H9 (cell line): ENCODE data around the gene KRT6A. TPM values are rescaled to one million over a fixed set of nuclear protein-coding genes. Genes with fewer than 3 reads are reported as not detected.

Experiments used
- DNase-seq: peaks from one replicate; pipeline ENCODE4 v3.0.0-alpha.2; 2017
- H2AFZ ChIP-seq: one replicate; pipeline ENCODE4 v1.6.1; 2013; ENCODE audit warnings: mild to moderate bottlenecking, low read length, control low read depth, moderate library complexity
- H2AK5ac ChIP-seq: 2 replicates; pipeline ENCODE4 v1.6.1; 2013; ENCODE audit warnings: low read length, control low read depth, mixed read lengths; ENCODE audit not compliant: insufficient read length
- H2BK120ac ChIP-seq: one replicate; pipeline ENCODE4 v1.6.1; 2013; ENCODE audit warnings: low read depth, mild to moderate bottlenecking, low read length, control low read depth, inconsistent platforms; ENCODE audit not compliant: poor library complexity, severe bottlenecking
- H2BK12ac ChIP-seq: 2 replicates; pipeline ENCODE4 v1.6.1; 2013; ENCODE audit warnings: low read length, control low read depth, mixed read lengths, low read depth; ENCODE audit not compliant: insufficient read length
- H2BK15ac ChIP-seq: 2 replicates; pipeline ENCODE4 v1.6.1; 2013; ENCODE audit warnings: low read depth, low read length, control low read depth
- H2BK20ac ChIP-seq: one replicate; pipeline ENCODE4 v1.6.1; 2013; ENCODE audit warnings: low read depth, mild to moderate bottlenecking, low read length, control low read depth, inconsistent platforms; ENCODE audit not compliant: poor library complexity, severe bottlenecking
- H2BK5ac ChIP-seq: 2 replicates; pipeline ENCODE4 v1.6.1; 2013; ENCODE audit warnings: low read length, control low read depth, mixed read lengths; ENCODE audit not compliant: insufficient read length
- H3K14ac ChIP-seq: 2 replicates; pipeline ENCODE4 v1.6.1; 2013; ENCODE audit warnings: low read length, control low read depth; ENCODE audit not compliant: insufficient read depth
- H3K18ac ChIP-seq: 2 replicates; pipeline ENCODE4 v1.6.1; 2013; ENCODE audit warnings: low read depth, mild to moderate bottlenecking, mixed read lengths, low read length, control low read depth; ENCODE audit not compliant: insufficient read length
- H3K23ac ChIP-seq: 2 replicates; pipeline ENCODE4 v1.6.1; 2013; ENCODE audit warnings: low read length, control low read depth, mixed read lengths, low read depth; ENCODE audit not compliant: insufficient read length
- H3K23me2 ChIP-seq: 2 replicates; pipeline ENCODE4 v1.6.1; 2013; ENCODE audit warnings: low read depth, mild to moderate bottlenecking, mixed read lengths, low read length, control low read depth; ENCODE audit not compliant: insufficient read length, poor library complexity, severe bottlenecking
- H3K27ac ChIP-seq: 2 replicates; pipeline ENCODE4 v1.5.1; 2013; ENCODE audit warnings: low read length, control low read depth, mixed read lengths, low read depth; ENCODE audit not compliant: insufficient read length
- H3K27me3 ChIP-seq: 2 replicates; pipeline ENCODE4 v1.6.1; 2013; ENCODE audit warnings: low read length, control low read depth, inconsistent platforms; ENCODE audit not compliant: insufficient read depth
- H3K4ac ChIP-seq: 2 replicates; pipeline ENCODE4 v1.6.1; 2013; ENCODE audit warnings: low read depth, mild to moderate bottlenecking, control low read depth, inconsistent platforms, low read length, moderate library complexity
- H3K4me1 ChIP-seq: 2 replicates; pipeline ENCODE4 v1.6.1; 2013; ENCODE audit warnings: low read length, control low read depth, inconsistent platforms; ENCODE audit not compliant: insufficient read depth
- H3K4me2 ChIP-seq: 2 replicates; pipeline ENCODE4 v1.6.1; 2013; ENCODE audit warnings: low read length, control low read depth, mixed read lengths; ENCODE audit not compliant: insufficient read length, insufficient read depth
- H3K56ac ChIP-seq: 2 replicates; pipeline ENCODE4 v1.6.1; 2013; ENCODE audit warnings: low read depth, mild to moderate bottlenecking, mixed read lengths, low read length, control low read depth; ENCODE audit not compliant: insufficient read length
- H3K79me1 ChIP-seq: 2 replicates; pipeline ENCODE4 v1.6.1; 2013; ENCODE audit warnings: low read depth, mild to moderate bottlenecking, moderate library complexity, low read length, control low read depth, inconsistent platforms; ENCODE audit not compliant: insufficient read depth, poor library complexity, severe bottlenecking
- H3K79me2 ChIP-seq: 2 replicates; pipeline ENCODE4 v1.6.1; 2013; ENCODE audit warnings: low read length, control low read depth, inconsistent platforms; ENCODE audit not compliant: insufficient read depth
- H3K9ac ChIP-seq: 2 replicates; pipeline ENCODE4 v1.6.1; 2013; ENCODE audit warnings: low read length, control low read depth, mixed read lengths; ENCODE audit not compliant: insufficient read length; ENCODE audit errors: extremely low read depth
- H3K9me3 ChIP-seq: one replicate; pipeline ENCODE4 v1.6.1; 2013; ENCODE audit warnings: low read depth, low read length, inconsistent platforms; ENCODE audit not compliant: control insufficient read depth
- H3T11ph ChIP-seq: one replicate; pipeline ENCODE4 v1.6.1; 2013; ENCODE audit warnings: mild to moderate bottlenecking, low read length, control low read depth, inconsistent platforms
- H4K20me1 ChIP-seq: one replicate; pipeline ENCODE4 v1.6.1; 2013; ENCODE audit not compliant: control insufficient read depth, insufficient read length, insufficient read depth
- H4K5ac ChIP-seq: 2 replicates; pipeline ENCODE4 v1.6.1; 2013; ENCODE audit warnings: low read depth, mild to moderate bottlenecking, mixed read lengths, low read length, control low read depth; ENCODE audit not compliant: insufficient read length
- H4K8ac ChIP-seq: replicated peaks from 2 replicates; pipeline ENCODE4 v1.6.1; 2013; ENCODE audit warnings: low read length, control low read depth, mixed read lengths, low read depth; ENCODE audit not compliant: insufficient read length
- H4K91ac ChIP-seq: 2 replicates; pipeline ENCODE4 v1.6.1; 2013; ENCODE audit warnings: low read depth, mild to moderate bottlenecking, moderate library complexity, mixed read lengths, low read length, control low read depth; ENCODE audit not compliant: insufficient read length
- H3K27ac Mint-ChIP-seq, 3 experiments: 2 replicates in 2 of 3; 3 replicates in 1 of 3; pipeline ENCODE4 v1.8.0; 2020 to 2021; ENCODE audit warnings: mixed read lengths in 3 of 3, mild to moderate bottlenecking in 1 of 3, moderate library complexity in 1 of 3
- H3K27me3 Mint-ChIP-seq: 2 replicates; pipeline ENCODE4 v1.8.0; 2021; ENCODE audit warnings: low read depth, mild to moderate bottlenecking, moderate library complexity, mixed read lengths
- H3K36me3 Mint-ChIP-seq, 3 experiments: 2 replicates in 2 of 3; 3 replicates in 1 of 3; pipeline ENCODE4 v1.8.0; 2020 to 2021; ENCODE audit warnings: low read depth in 3 of 3, mixed read lengths in 3 of 3; ENCODE audit not compliant: insufficient read depth in 1 of 3
- H3K4me1 Mint-ChIP-seq, 2 experiments: 2 replicates each; pipeline ENCODE4 v1.8.0; 2020; ENCODE audit warnings: mixed read lengths in 2 of 2
- H3K4me3 Mint-ChIP-seq, 2 experiments: 2 replicates in 1 of 2; 3 replicates in 1 of 2; pipeline ENCODE4 v1.8.0; 2020 to 2021; ENCODE audit warnings: mild to moderate bottlenecking in 2 of 2, mixed read lengths in 2 of 2, moderate library complexity in 1 of 2
- H3K9me3 Mint-ChIP-seq, 2 experiments: 2 replicates in 1 of 2; 3 replicates in 1 of 2; pipeline ENCODE4 v1.8.0; 2020; ENCODE audit warnings: mild to moderate bottlenecking in 2 of 2, mixed read lengths in 2 of 2, moderate library complexity in 1 of 2
- WGBS: extraction: QIAGEN DNeasy Blood & Tissue Kit; methylation state at CpG from one replicate; pipeline ENCODE4 v1.1.7; 2013; ENCODE audit warnings: missing lambda C conversion rate, low lambda C conversion rate, mixed read lengths; ENCODE audit not compliant: insufficient read length; ENCODE audit errors: extremely low coverage; 5-methylcytosine and 5-hydroxymethylcytosine counted together
- total RNA-seq: library from RNA; stranded (reverse); gene quantifications from 2 replicates; pipeline ENCODE4 v1.2.1, GENCODE V29; 2021
- TF ChIP-seq, protein P1 (sequence below): fragments of 200-600 bp; sonication (generic); conservative IDR thresholded peaks from 3 replicates; pipeline ENCODE4 v1.8.0; 2021; ENCODE audit warnings: antibody characterized with exemption, mild to moderate bottlenecking

KRT6A gene
- total RNA-seq, 1 experiment from 2014 or later, result not detected

DNA sequence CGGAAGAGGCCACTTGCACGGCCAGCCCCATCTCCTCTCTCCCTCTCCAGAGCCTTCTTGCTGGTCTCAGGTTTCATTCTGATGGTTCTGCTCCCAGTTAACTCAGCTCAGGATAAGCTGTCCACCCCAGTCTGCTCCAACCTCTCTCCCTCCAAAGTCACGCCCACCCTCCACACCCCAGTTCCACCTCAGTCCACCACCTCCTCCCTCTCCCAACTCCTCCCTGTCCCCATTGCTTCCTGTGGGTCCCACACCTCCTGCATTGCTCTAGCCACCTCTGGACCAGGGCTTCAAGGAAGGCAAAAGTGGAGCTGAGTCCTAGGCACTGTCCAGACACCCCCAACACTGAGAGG, 46.7 kb upstream of the KRT6A start:
- H3K14ac ChIP-seq, result no peak overlapping the region; the same call in 1 of the 2 replicates
- no peak overlapping the region for H3K27ac Mint-ChIP-seq
- H2BK20ac ChIP-seq, result no peak overlapping the region
- no peak overlapping the region for H3K27ac ChIP-seq
- DNase-seq, result no peak
- no peak overlapping the region for H2BK120ac ChIP-seq
- H3K18ac ChIP-seq, result no peak overlapping the region
- no peak overlapping the region for H3K56ac ChIP-seq
- no peaks in the 10 kb centered on the region for H3K4me1 ChIP-seq
- no peak overlapping the region for H4K8ac ChIP-seq
- peaks cover 3 to 6% of the 10 kb centered on the region in 2 experiments; a peak in 3 of 4 replicates for H3K4me1 Mint-ChIP-seq
- H2AK5ac ChIP-seq, result no peak overlapping the region
- H2BK5ac ChIP-seq, result no peak overlapping the region
- H4K5ac ChIP-seq, result no peak overlapping the region
- H3K27me3 Mint-ChIP-seq, result peaks cover 2% of the 10 kb centered on the region; the same call in 1 of the 2 replicates
- H3K27me3 ChIP-seq, result no peaks in the 10 kb centered on the region
- no peaks in the 10 kb centered on the region for H3K9me3 ChIP-seq
- no peak overlapping the region for H3K4me3 Mint-ChIP-seq
- H3K9ac ChIP-seq, result no peak overlapping the region
- H4K20me1 ChIP-seq, result no peaks in the 10 kb centered on the region
- no peak overlapping the region for H4K91ac ChIP-seq
- H3T11ph ChIP-seq, result no peak overlapping the region
- no peaks in the 10 kb centered on the region for H3K79me2 ChIP-seq
- H3K4me2 ChIP-seq, result no peak overlapping the region
- H2AFZ ChIP-seq, result no peak overlapping the region
- TF ChIP-seq, protein P1, sequence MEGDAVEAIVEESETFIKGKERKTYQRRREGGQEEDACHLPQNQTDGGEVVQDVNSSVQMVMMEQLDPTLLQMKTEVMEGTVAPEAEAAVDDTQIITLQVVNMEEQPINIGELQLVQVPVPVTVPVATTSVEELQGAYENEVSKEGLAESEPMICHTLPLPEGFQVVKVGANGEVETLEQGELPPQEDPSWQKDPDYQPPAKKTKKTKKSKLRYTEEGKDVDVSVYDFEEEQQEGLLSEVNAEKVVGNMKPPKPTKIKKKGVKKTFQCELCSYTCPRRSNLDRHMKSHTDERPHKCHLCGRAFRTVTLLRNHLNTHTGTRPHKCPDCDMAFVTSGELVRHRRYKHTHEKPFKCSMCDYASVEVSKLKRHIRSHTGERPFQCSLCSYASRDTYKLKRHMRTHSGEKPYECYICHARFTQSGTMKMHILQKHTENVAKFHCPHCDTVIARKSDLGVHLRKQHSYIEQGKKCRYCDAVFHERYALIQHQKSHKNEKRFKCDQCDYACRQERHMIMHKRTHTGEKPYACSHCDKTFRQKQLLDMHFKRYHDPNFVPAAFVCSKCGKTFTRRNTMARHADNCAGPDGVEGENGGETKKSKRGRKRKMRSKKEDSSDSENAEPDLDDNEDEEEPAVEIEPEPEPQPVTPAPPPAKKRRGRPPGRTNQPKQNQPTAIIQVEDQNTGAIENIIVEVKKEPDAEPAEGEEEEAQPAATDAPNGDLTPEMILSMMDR, result no peak
- WGBS, result no CpG with 5 or more reads among the region's 3 CpGs
- no peaks in the 10 kb centered on the region for H3K9me3 Mint-ChIP-seq
- no peak overlapping the region for H2BK15ac ChIP-seq
- H3K23me2 ChIP-seq, result no peaks in the 10 kb centered on the region
- no peak overlapping the region for H3K23ac ChIP-seq
- H2BK12ac ChIP-seq, result no peak overlapping the region
- H3K4ac ChIP-seq, result no peak overlapping the region
- no peaks in the 10 kb centered on the region for H3K79me1 ChIP-seq
- H3K36me3 Mint-ChIP-seq, result no peaks in the 10 kb centered on the region
